ENCODE data around the gene SLC26A3.
"Not testable (repeated sequence)": the region's sequence is repeated elsewhere in the genome, so short reads cannot be mapped to it uniquely, and the experiment has no call there.

Gene SLC26A3

GRCh38 chr7:107803009-107803610 is at the start of gene SLC26A3:
SLC26A3 (minus strand) TSS chr7:107803223; CDS start chr7:107794509, 8,714 bp downstream.
- DNase-seq, result no peak

- DNase-seq, result no peak
Observed at GRCh38 chr7:107850643-107851042, 47.6 kb upstream of the SLC26A3 start.

GRCh38 chr7:107850216-107850615 is 47.2 kb upstream of the SLC26A3 start:
- no peak for DNase-seq

GRCh38 chr7:107848211-107848610 is 45.2 kb upstream of the SLC26A3 start:
- DNase-seq, result not testable (repeated sequence)

GRCh38 chr7:107847836-107848175 is 44.8 kb upstream of the SLC26A3 start:
- not testable (repeated sequence) for DNase-seq

GRCh38 chr7:107847168-107847835 is 44.3 kb upstream of the SLC26A3 start:
- no peak for DNase-seq

GRCh38 chr7:107846324-107846723 is 43.3 kb upstream of the SLC26A3 start:
- no peak for DNase-seq

- no peak for DNase-seq
Observed at GRCh38 chr7:107843184-107843583, 40.2 kb upstream of the SLC26A3 start.

- no peak for DNase-seq
Observed at GRCh38 chr7:107842213-107842612, 39.2 kb upstream of the SLC26A3 start.

- no peak for DNase-seq
Observed at GRCh38 chr7:107838816-107839565, 36.0 kb upstream of the SLC26A3 start.

- no peak for DNase-seq
Observed at GRCh38 chr7:107838024-107838601, 35.1 kb upstream of the SLC26A3 start.

- DNase-seq, result no peak
Observed at GRCh38 chr7:107837145-107837512, 34.1 kb upstream of the SLC26A3 start.

GRCh38 chr7:107836237-107837144 is 33.5 kb upstream of the SLC26A3 start:
- DNase-seq, result no peak

GRCh38 chr7:107834401-107834800 is 31.4 kb upstream of the SLC26A3 start:
- no peak for DNase-seq

GRCh38 chr7:107833684-107834106 is 30.7 kb upstream of the SLC26A3 start:
- no peak for DNase-seq

GRCh38 chr7:107830420-107830819 is 27.4 kb upstream of the SLC26A3 start:
- DNase-seq, result no peak

GRCh38 chr7:107828540-107828939 is 25.5 kb upstream of the SLC26A3 start:
- no peak for DNase-seq

- DNase-seq, result no peak
Observed at GRCh38 chr7:107827501-107827900, 24.5 kb upstream of the SLC26A3 start.

- DNase-seq, result no peak
Observed at GRCh38 chr7:107826451-107826850, 23.4 kb upstream of the SLC26A3 start.

GRCh38 chr7:107824858-107825257 is 21.8 kb upstream of the SLC26A3 start:
- DNase-seq, result no peak

GRCh38 chr7:107818622-107819021 is 15.6 kb upstream of the SLC26A3 start:
- no peak for DNase-seq

GRCh38 chr7:107816011-107816566 is 13.1 kb upstream of the SLC26A3 start:
- DNase-seq, result no peak

Data from activated CD4-positive, alpha-beta T cell treated with anti-CD3 and anti-CD28 coated beads for 1 hour (primary cell).